Measurements from ENCODE around the gene AFF4. TPM values are rescaled to one million over a fixed set of nuclear protein-coding genes. Genes with fewer than 3 reads are reported as not detected.

AFF4 gene
- total RNA-seq, 2 experiments from 2014 or later: 97.9 to 103 TPM

DNA sequence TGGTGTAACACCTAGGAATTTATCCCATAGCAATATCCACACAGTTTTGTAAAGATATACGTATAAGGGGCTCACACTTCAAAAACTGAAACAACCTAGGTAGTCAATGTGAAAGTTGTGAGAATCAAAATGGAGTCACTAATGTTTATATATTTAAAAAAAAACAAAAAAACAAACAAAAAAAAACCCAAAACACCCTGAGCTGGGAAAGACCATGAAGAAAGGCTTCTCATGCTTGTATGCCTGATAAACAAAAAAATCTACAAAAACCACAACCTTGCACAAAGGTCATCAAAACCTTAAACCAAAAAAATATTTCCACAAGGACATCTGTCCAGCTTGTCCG lies 35.4 kb downstream of the AFF4 start:
- no peaks in the 10 kb centered on the region for H3K9me3 ChIP-seq (ENCODE audit: control insufficient read depth in 1 of 2, insufficient read depth in 1 of 2, low read length in 2 of 2)
- Mint-ChIP-seq H3K4me3 (no peak overlapping the region), H3K36me3 (ENCODE audit: low read depth) (peaks cover 97% of the 10 kb centered on the region), H3K4me1 (ENCODE audit: low read depth) (peaks cover 38% of the 10 kb centered on the region), H3K9me3 (no peaks in the 10 kb centered on the region), H3K27me3 (no peaks in the 10 kb centered on the region), H3K27ac (no peak overlapping the region)
- no peaks in the 10 kb centered on the region for H3K27me3 ChIP-seq (ENCODE audit: control insufficient read depth in 1 of 2, insufficient read depth in 2 of 2, low read length in 2 of 2)
- no peak for DNase-seq
- H3K4me1 ChIP-seq (ENCODE audit: insufficient read depth, low read length): no peaks in the 10 kb centered on the region
- H3K27ac ChIP-seq (ENCODE audit: low read depth in 1 of 2, low read length in 2 of 2): no peak overlapping the region
- TF ChIP-seq, protein P1, sequence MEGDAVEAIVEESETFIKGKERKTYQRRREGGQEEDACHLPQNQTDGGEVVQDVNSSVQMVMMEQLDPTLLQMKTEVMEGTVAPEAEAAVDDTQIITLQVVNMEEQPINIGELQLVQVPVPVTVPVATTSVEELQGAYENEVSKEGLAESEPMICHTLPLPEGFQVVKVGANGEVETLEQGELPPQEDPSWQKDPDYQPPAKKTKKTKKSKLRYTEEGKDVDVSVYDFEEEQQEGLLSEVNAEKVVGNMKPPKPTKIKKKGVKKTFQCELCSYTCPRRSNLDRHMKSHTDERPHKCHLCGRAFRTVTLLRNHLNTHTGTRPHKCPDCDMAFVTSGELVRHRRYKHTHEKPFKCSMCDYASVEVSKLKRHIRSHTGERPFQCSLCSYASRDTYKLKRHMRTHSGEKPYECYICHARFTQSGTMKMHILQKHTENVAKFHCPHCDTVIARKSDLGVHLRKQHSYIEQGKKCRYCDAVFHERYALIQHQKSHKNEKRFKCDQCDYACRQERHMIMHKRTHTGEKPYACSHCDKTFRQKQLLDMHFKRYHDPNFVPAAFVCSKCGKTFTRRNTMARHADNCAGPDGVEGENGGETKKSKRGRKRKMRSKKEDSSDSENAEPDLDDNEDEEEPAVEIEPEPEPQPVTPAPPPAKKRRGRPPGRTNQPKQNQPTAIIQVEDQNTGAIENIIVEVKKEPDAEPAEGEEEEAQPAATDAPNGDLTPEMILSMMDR (IDR thresholded peaks at IDR 0.05): no peak
- intact Hi-C loops (cut with DNase I, micrococcal nuclease): no loop called here
- ChIA-PET POLR2A (no interaction called here), CTCF (no interaction called here)
- H3K4me3 ChIP-seq (ENCODE audit: low read length): no peak overlapping the region
- ATAC-seq (ENCODE audit: poor library complexity): no peak
- peaks cover 72% of the 10 kb centered on the region for H3K36me3 ChIP-seq (ENCODE audit: insufficient read depth, low read length)

GRCh38 chr5:132927355-132928061 lies 35.9 kb downstream of the AFF4 start:
- intact Hi-C loops (cut with DNase I, micrococcal nuclease): no loop called here
- no peak overlapping the region for H3K4me3 Mint-ChIP-seq
- H3K27me3 Mint-ChIP-seq: no peaks in the 10 kb centered on the region
- H3K36me3 ChIP-seq (ENCODE audit: insufficient read depth, low read length): peaks cover 71% of the 10 kb centered on the region
- no peaks in the 10 kb centered on the region for H3K27me3 ChIP-seq (ENCODE audit: control insufficient read depth in 1 of 2, insufficient read depth in 2 of 2, low read length in 2 of 2)
- ChIA-PET CTCF (no interaction called here), POLR2A (no interaction called here)
- H3K27ac ChIP-seq (ENCODE audit: low read depth in 1 of 2, low read length in 2 of 2): no peak overlapping the region
- no peaks in the 10 kb centered on the region for H3K4me1 ChIP-seq (ENCODE audit: insufficient read depth, low read length)
- DNase-seq: no peak
- H3K36me3 Mint-ChIP-seq (ENCODE audit: low read depth): peaks cover 93% of the 10 kb centered on the region
- H3K9me3 Mint-ChIP-seq: no peaks in the 10 kb centered on the region
- H3K9me3 ChIP-seq (ENCODE audit: control insufficient read depth in 1 of 2, insufficient read depth in 1 of 2, low read length in 2 of 2): no peaks in the 10 kb centered on the region
- no peak overlapping the region for H3K27ac Mint-ChIP-seq
- H3K4me3 ChIP-seq (ENCODE audit: low read length): no peak overlapping the region
- ATAC-seq (ENCODE audit: poor library complexity): no peak
- TF ChIP-seq, protein P1 (IDR thresholded peaks at IDR 0.05): no peak
- H3K4me1 Mint-ChIP-seq (ENCODE audit: low read depth): peaks cover 33% of the 10 kb centered on the region

- H3K27me3 ChIP-seq (ENCODE audit: control insufficient read depth in 1 of 2, insufficient read depth in 2 of 2, low read length in 2 of 2): no peaks in the 10 kb centered on the region
- Mint-ChIP-seq H3K4me3 (no peak overlapping the region), H3K27me3 (no peaks in the 10 kb centered on the region), H3K36me3 (ENCODE audit: low read depth) (peaks cover 91% of the 10 kb centered on the region), H3K4me1 (ENCODE audit: low read depth) (peaks cover 37% of the 10 kb centered on the region), H3K9me3 (no peaks in the 10 kb centered on the region), H3K27ac (no peak overlapping the region)
- no peak overlapping the region for H3K27ac ChIP-seq (ENCODE audit: low read depth in 1 of 2, low read length in 2 of 2)
- intact Hi-C loops (cut with DNase I, micrococcal nuclease): no loop called here
- CTCF ChIA-PET: no interaction called here
- no peak for ATAC-seq (ENCODE audit: poor library complexity)
- no peaks in the 10 kb centered on the region for H3K4me1 ChIP-seq (ENCODE audit: insufficient read depth, low read length)
- H3K36me3 ChIP-seq (ENCODE audit: insufficient read depth, low read length): peaks cover 70% of the 10 kb centered on the region
- H3K9me3 ChIP-seq (ENCODE audit: control insufficient read depth in 1 of 2, insufficient read depth in 1 of 2, low read length in 2 of 2): no peaks in the 10 kb centered on the region
- TF ChIP-seq, protein P1 (IDR thresholded peaks at IDR 0.05): no peak
- no peak overlapping the region for H3K4me3 ChIP-seq (ENCODE audit: low read length)
- no peak for DNase-seq
- POLR2A ChIA-PET: no interaction called here
Measured at GRCh38 chr5:132926437-132926836, 37.0 kb downstream of the AFF4 start.

Data from CD4-positive, alpha-beta T cell (primary cell).